Neural progenitor cell (in vitro differentiated cells): ENCODE results near the gene ADH1C.

Experiments
- CTCF ChIP-seq: fragments of 200-600 bp; sonication (generic); IDR thresholded peaks from 2 replicates; pipeline ENCODE4 v1.5.1; 2017; ENCODE audit warnings: antibody characterized with exemption, mild to moderate bottlenecking
- EZH2 ChIP-seq: fragments of 200-600 bp; sonication (generic); IDR thresholded peaks from 2 replicates; pipeline ENCODE4 v1.6.1; 2017; ENCODE audit warnings: antibody characterized with exemption, mild to moderate bottlenecking, moderate library complexity
- EZH2phosphoT487 ChIP-seq: fragments of 200-600 bp; sonication (generic); IDR thresholded peaks from 2 replicates; pipeline ENCODE4 v1.6.1; 2017; ENCODE audit warnings: antibody characterized with exemption

GRCh38 chr4:99366491-99366890 lies 13.9 kb upstream of the ADH1C start:
- TF ChIP-seq CTCF (no peak), EZH2 (no peak), EZH2phosphoT487 (no peak)
